HG03039 (cell line): Measurements from ENCODE around the gene XBP1.
"Not testable (repeated sequence)": the region's sequence is repeated elsewhere in the genome, so short reads cannot be mapped to it uniquely, and the experiment has no call there.

Experiments used
- ATAC-seq: cut with Tn5 transposase; IDR thresholded peaks from one replicate; pipeline ENCODE4 v1.9.1; 2021; ENCODE audit warnings: mild to moderate bottlenecking, moderate library complexity; ENCODE audit not compliant: unreplicated experiment

XBP1 gene

GRCh38 chr22:28819253-28820096, 19.1 kb upstream of the XBP1 start:
- ATAC-seq = no peak

DNA sequence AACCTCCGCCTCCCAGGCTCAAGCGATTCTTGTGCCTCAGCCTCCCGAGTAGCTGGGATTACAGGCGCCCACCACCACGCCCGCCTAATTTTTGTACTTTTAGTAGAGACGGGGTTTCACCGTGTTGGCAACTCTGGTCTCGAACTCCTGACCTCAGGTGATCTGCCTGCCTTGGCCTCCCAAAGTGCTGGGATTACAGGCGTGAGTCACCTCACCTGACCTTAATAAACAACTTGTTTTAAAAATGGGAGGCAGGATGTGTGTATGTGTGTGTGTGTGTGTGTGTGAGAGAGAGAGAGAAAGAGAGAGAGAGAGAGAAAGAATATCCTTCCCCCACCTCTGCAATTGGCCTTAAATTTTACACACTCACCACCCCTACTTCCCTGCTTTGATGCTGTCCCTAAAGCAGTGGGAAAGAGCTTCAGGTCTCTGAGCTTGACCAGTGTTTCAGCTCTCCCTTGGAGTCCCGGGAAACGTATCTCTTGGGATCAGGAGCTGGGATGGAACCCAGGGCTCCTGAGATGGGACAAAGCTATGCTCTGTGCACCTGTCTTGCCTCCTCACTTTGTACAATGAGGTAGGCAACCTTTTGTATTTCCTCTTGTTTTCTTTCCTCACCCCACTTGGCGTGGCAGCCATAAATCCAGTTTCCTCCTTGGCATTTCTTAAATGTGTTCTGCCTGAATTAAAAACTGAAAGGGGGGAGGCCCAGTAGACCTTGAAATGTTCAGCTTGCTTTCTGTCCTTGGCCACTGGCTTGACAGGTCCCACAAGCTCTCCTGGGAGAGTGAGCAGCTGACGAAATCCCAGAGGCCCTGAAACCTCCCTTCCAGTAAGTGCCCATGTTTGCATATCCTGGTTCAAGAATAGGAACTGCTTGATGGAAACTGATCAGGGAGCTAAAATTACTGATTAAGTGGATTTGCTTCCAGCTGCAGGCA, 17.8 kb upstream of the XBP1 start:
- ATAC-seq = no peak

DNA sequence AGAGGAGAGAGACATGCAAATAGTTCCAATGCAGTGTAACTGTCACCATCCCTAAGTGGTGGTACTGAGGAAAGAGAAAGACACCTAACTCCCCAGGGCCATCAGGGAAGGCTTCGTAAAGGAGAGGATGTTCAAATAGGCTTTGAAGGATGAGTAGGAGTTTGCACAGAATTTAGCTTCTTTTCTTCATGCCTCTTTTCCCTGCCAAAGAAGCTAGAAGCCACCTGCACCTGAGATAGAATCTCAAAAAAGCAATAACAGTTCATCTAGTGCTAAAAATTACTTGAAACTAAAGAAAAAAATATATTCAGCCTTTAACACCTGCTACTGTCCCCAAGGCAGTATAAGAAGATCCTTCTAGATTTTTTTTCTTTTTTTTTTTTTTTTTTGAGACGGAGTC, 16.7 kb upstream of the XBP1 start:
- no peak for ATAC-seq

GRCh38 chr22:28815729-28816128, 15.4 kb upstream of the XBP1 start:
- ATAC-seq = no peak

- ATAC-seq = no peak
Measured at GRCh38 chr22:28815111-28815510, 14.7 kb upstream of the XBP1 start.

DNA sequence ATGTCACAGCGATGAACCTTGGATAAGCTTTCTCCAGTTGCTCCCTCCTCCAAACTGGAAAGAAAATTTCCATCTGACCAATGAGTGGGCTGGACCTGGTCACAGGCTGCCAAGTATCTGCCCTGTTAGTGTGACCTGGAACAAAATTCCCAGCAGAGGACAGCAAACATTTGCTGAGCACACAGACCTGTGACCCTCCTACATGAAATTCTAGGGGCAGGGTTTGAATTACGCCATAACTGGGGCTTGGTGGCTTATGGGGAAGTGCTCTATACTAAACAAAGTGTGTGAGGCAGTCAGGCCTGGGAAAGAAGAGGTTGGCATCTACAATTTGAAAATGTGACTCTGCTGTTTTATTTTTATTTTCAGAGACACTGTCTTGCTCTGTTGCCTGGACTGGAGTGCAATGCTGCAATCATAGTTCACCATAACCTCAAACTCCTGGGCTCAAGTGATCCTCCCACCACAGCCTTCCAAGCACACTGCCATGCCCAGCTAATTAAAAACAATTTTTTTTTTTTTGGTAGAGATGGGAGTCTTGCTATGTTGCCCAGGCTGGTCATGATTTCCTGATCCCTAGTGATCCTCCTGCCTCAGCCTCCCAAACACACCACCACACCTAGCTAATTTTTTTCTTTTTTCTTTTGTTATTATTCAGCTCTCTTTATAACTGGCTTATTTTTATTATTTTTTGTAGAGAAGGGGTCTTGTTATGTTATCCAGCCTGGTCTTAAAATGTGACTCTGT, 13.6 kb upstream of the XBP1 start:
- ATAC-seq = no peak

DNA sequence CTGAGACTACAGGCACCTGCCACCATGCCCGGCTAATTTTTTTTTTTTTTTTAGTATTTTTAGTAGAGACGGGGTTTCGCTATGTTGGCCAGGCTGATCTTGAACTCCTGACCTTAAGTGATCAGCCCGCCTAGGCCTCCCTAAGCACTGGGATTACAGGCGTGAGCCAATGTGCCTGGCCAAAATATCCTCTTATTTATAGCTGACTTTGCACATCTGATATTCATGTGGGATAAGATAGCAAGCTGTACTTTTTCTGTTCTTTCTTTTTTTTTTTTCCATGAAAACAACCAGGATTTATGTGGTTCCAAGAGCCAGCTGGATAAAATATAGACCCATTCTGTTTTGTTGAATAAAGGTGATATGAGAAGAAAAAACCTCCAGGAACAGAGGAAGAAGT, 12.1 kb upstream of the XBP1 start:
- ATAC-seq = no peak

- ATAC-seq = no peak
Measured at GRCh38 chr22:28810821-28811491, 10.6 kb upstream of the XBP1 start.

DNA sequence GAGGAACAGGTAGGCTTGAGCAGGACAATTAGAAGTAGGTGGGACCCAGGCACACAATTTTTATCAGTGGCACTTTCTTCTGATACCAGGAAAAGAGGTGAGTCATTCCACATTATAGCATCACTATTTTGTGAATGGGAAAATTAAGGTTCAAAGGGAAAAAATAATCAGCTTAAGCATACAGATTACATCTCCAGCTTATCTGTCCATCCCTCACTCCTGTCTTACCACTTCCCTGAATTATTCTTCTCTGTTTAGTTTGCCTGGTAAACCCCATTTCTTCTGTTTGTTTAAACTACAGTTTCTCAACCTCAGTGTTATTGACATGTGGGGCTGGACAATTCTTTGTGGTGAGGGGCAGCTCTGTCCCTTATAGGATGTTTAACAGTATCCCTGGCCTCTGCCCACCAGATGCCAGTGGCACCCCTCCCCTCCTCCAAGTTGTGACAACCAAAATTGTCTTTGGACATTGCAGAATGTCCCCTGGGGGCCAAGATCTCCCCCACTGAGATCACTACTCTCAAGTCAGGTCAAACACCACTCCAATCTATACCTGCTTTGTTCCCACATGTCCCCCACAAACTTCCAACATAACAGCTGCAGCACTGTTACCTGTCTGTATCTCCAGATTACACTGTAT, 8.5 kb upstream of the XBP1 start:
- ATAC-seq = no peak

- not testable (repeated sequence) for ATAC-seq
Measured at GRCh38 chr22:28805426-28805825, 5.1 kb upstream of the XBP1 start.

DNA sequence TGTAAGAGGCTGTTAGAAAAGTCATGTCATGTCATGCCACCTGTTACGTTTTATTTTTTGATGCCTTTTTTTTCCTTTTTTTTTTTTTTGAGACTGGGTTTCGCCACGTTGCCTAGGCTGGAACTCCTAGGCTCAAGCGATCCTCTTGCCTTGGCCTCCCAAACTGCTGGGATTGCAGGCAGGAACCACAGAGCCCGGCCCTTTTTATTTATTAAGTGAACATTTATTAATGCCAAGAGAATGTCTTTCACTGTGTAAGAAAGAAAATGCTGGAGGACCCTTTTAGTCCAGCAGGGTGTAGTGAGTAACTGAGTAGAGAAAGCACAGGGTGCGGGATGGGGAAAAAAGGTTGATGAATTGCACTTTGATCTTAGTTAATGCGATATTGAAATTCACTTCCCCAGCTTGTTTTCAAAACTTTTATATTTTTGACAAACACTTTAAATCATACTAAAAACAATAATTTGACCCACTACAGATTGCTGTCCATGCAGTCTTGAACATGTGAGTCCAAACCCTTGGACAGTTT, 2.3 kb upstream of the XBP1 start:
- ATAC-seq = no peak

DNA sequence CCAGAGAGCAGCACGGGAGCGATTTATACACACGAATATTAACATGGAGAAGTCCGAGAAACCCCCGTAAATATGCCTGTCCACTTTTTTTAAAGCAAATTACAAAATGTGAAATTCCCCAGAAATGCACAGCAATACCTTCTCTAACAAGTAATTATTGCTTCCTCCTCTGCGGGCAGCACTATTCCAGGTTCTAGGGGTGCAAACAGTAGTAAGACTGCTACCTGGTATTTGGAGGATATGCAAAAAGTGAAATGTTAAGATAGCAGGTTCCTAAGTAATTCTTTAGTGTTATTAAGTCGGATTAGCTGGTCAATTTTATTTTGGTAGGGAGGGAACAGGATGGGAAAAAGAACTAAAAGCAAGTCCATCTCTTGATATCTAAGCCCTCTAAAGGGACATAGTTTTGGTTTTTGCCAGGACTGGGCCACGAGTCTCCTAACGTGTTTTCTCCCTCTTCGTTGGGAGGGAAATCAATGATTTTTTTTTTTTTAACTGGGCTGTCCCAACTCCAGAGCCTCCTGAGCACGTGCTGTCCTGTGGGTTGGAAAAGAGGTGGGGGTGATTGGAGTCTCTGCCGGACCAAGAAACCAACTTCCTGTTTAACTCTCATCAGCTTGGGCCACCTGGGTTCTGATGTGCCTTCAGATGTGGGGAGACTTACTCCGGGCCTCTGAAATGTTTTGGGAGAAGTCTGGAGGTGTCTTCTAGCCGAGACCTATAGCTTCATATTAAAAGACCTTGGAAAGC, 1.7 kb upstream of the XBP1 start:
- ATAC-seq = no peak

DNA sequence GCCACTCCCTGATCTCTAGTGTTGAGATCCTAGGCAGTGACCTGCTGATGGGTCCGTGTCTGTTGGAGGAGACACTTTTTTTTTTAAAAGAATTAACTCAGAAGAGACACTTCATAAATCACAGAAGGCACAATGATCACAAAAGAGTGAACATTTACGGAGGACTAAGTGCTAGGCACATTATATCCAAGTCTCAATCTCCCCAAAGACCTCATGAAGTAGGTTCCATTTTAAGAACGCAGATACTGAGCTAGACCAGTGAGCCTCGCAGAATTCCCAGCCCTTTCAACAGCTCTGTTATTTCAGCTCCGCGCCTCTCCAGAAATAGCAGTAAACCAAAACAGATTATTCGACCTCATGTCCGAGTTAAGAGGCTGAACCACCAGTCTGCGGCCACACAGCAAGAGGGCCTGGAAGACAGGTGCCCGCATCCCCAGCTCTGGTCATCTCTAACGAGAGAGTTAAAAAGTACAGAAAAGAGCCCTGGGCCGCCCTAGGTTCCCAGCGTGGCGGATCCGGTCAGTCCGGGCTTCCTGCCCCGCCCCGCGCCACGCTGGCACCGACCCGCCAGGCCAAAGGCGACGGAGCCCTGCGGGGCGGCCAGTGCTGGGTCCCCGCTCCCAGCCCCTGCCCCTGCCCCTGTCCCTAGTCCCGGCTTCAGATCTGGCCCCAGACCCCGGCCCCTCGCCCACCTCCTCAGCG, 612 bp downstream of the XBP1 start:
- ATAC-seq = peak; percentile 19

DNA sequence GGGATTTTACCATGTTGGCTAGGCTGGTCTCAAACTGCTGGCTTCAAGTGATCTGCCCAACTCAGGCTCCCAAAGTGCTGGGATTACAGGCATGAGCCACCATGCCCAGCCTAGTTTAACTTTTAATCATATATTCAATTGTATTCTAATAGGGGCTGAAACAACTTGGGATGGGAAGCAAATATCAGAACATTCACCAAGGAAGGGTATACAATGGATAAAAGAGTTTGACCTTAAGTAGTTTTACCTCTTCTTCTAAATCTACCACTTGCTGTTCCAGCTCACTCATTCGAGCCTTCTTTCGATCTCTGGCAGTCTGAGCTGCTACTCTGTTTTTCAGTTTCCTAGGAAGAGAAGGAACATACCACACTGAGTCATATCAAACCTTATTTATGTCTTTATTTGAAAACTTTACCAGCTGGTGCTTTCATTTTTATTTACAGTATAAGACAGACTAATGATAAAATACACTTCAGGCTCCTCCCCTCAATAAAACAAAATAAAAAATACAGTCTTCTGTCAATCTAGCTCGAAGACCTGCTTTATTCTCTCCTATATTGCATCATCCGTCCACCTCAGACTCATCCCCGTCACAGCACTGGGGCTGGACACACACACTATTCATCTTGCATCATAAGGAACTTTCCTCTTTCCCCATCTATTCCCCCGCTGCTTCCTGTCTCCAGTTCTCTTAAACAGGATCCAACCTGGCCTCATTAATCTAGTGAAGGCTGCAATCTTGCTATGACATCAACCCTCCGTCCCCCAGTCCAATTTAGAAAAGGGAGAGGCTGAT, 1.4 kb downstream of the XBP1 start:
- ATAC-seq = no peak

DNA sequence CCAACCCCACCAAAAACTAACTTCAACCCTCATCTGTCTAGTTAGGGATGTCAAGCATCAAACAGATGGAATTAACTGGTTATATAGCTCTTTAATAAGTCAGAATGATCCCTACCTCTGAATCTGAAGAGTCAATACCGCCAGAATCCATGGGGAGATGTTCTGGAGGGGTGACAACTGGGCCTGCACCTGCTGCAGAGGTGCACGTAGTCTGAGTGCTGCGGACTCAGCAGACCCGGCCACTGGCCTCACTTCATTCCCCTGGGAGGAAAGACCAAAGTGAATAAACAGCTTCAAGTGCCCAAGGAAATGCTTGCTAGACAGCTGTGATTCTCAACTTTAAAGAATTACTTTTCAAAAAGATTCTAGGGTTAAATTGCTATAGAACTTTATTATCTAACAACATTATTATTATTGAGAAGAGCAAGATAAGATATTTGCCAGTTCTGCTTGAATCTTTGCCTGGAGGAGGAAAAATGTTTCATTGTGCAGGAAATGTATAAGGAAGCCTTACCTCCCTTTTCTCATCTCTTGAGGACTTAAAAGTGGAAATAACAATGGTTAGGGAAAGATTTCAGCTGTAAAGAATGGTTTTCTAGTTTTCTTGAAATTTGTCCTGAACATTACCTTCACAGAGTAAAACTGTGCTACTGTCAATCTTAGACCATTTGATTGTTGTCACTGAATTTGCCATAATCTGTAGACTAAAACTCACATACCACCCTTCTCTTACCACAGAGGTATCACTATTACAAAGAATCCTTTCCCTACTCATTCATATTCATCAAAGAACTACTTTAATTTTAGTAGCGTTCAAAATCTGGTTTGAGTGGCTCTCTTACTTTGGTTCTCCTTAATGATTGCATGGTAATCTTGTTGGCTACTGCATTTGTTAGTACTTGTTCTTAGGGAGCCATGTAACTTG, 4.2 kb downstream of the XBP1 start:
- ATAC-seq = no peak

DNA sequence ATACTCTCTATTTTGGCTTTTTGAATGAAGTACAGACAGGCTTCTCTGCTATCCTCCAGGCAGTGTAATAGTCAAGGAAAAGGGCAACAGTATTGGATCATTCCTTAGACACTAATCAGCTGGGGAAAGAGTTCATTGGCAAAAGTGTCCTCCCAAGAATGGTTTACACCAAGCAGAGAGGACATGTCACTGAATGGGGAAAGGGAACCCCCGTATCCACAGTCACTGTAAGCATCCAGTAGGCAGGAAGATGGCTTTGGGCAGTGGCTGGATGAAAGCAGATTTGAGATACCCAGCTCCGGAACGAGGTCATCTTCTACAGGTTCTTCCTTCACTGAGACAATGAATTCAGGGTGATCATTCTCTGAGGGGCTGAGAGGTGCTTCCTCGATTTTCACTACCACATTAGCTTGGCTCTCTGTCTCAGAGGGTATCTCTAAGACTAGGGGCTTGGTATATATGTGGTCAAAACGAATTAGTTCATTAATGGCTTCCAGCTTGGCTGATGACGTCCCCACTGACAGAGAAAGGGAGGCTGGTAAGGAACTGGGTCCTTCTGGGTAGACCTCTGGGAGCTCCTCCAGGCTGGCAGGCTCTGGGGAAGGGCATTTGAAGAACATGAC, 5.2 kb downstream of the XBP1 start:
- no peak for ATAC-seq
